ENCODE data around the gene TMEFF2. TPM values are rescaled to one million over a fixed set of nuclear protein-coding genes. Genes with fewer than 3 reads are reported as not detected.

The TMEFF2 gene, protein sequence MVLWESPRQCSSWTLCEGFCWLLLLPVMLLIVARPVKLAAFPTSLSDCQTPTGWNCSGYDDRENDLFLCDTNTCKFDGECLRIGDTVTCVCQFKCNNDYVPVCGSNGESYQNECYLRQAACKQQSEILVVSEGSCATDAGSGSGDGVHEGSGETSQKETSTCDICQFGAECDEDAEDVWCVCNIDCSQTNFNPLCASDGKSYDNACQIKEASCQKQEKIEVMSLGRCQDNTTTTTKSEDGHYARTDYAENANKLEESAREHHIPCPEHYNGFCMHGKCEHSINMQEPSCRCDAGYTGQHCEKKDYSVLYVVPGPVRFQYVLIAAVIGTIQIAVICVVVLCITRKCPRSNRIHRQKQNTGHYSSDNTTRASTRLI
- total RNA-seq (1 to 10 TPM in 3 of 9 donors, under 1 TPM in 4, not detected in 2; 0.16 to 2.7 (median 0.65) TPM), polyA plus RNA-seq (under 1 TPM; 0.40 to 0.93 (median 0.51) TPM)
- long read RNA-seq, donor 1, result 0 reads
- long read RNA-seq, donor 2, result 0 reads
- long read RNA-seq, donor 3, result 0 reads
- long read RNA-seq, donor 4, result 0 reads
- long read RNA-seq, donor 5, result 0 reads
- long read RNA-seq, donor 6, result 0 reads
- long read RNA-seq, donor 7, result 0 reads
- long read RNA-seq, donor 8, result 0 reads
- long read RNA-seq, donor 9, partial matches to known transcripts, result 0 of 1 reads
- long read RNA-seq, donor 9, other reads (novel, unspliced or antisense), result 0 of 1 reads
- long read RNA-seq, donor 10, result 0 reads

DNA sequence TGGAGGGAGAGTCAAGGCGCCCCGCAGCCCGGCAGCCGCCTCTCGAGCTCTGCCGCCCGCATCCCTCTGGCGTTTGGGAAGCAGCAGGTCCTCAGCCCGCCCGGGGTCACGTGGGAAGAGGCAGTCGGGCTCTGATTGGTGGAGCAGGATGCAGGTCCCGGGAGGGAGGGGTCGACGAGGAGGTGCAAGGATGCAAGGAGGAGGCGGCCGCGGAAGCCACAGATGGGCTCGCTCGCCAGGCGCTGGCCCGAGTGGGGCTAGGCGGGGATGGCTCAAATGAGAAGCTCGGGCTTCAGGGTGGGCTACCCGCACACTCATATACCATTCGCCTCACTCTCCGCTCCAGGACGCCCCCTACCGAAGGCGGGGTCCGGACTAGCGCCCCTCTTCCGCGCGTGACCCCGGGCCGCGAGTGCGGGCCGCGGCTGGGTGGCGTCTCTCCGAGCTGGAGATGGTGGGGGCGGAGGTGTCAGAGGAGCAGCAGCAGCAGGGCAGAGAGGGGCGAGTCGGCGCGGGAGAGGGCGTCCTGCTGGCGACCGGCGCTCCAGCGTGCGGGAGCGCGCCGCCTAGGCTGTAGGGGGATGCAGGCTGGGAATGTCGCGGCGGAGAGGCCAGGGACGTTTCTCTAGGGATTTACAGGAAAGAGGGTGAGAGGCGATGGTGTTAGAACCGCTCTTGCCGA, at the start of gene TMEFF2:
TMEFF2 (minus strand) TSS at position 68 of the 682 bp plus-strand sequence. CDS start 409 bp downstream, outside the sequence.
- Histone ChIP-seq H3K9me3 (replicated peaks in 1 of 3) (no peaks in the 10 kb centered on the region), H3K27ac (no peak within 1 kb of the TSS), H3K27me3 (peaks cover 52% of the 10 kb centered on the region), H3K4me1 (replicated peaks in 1 of 2) (peaks cover 22 to 24% of the 10 kb centered on the region in 2 donors), H3K4me3 (peak within 1 kb of the TSS in 2 of 4 donors; percentile 20 to 63), H3K36me3 (replicated peaks in 1 of 2) (no peaks in the 10 kb centered on the region)
- WGBS, 4 donors, result 0 to 3% (median 1%) methylated on average over 6 to 64 of the region's 64 CpGs
- peak; percentile 18 to 88 (median 34) for DNase-seq
- intact Hi-C loops (cut with DNase I), result no loop called here
- TF ChIP-seq, protein P1, sequence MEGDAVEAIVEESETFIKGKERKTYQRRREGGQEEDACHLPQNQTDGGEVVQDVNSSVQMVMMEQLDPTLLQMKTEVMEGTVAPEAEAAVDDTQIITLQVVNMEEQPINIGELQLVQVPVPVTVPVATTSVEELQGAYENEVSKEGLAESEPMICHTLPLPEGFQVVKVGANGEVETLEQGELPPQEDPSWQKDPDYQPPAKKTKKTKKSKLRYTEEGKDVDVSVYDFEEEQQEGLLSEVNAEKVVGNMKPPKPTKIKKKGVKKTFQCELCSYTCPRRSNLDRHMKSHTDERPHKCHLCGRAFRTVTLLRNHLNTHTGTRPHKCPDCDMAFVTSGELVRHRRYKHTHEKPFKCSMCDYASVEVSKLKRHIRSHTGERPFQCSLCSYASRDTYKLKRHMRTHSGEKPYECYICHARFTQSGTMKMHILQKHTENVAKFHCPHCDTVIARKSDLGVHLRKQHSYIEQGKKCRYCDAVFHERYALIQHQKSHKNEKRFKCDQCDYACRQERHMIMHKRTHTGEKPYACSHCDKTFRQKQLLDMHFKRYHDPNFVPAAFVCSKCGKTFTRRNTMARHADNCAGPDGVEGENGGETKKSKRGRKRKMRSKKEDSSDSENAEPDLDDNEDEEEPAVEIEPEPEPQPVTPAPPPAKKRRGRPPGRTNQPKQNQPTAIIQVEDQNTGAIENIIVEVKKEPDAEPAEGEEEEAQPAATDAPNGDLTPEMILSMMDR (IDR thresholded peaks at IDR 0.05), result no peak
- TF ChIP-seq POLR2A (IDR thresholded peaks at IDR 0.05), result peak in 1 of 2 donors; percentile 58

DNA sequence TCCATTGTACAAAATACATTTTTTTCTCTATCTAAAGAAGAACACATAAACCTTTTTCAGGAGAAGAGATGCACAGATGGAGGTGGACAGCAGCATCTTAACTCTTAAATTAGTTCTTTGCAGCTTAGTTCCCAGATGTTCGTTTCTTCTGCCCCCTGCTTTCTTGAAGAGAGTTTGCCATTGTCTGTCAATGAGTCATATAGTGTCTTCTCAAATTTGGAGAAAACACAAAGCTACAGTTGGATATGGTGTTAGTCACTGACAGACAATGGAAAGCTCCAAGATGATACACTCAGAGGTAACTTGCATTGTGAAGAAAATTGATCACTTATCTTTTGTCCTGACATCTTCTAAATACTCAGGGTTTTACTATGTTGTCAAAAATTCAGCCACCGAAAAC, 48.8 kb upstream of the TMEFF2 start:
- Histone ChIP-seq H3K4me1 (replicated peaks in 1 of 2) (no peaks in the 10 kb centered on the region), H3K27me3 (no peaks in the 10 kb centered on the region), H3K27ac (no peak overlapping the region), H3K36me3 (replicated peaks in 1 of 2) (no peaks in the 10 kb centered on the region), H3K4me3 (no peak overlapping the region), H3K9me3 (replicated peaks in 1 of 3) (no peaks in the 10 kb centered on the region)
- intact Hi-C loops (cut with DNase I), result no loop called here
- TF ChIP-seq, protein P1 (IDR thresholded peaks at IDR 0.05), result no peak
- TF ChIP-seq POLR2A (IDR thresholded peaks at IDR 0.05), result no peak
- 58 to 73% (median 72%) methylated on average over 2 of the region's 2 CpGs for WGBS, 4 donors
- no peak for DNase-seq

DNA sequence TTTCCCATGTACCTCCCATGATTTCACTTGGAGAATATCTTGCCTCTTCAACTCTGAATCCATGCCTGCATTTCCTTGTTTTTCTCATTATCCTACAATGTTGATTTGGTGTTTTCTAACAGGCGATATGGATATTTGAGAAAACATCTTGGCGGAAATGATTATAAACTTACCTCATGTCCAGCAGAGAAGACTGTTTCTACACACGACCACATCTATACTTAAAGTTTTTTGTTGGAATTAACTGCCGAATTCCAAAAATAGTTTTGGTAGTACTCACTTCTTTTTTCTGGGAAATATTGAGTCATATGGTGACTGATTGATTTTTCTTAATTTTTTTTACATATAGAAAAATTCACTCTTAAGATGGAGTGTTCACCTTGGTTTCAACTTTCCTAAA, 41.4 kb upstream of the TMEFF2 start:
- Histone ChIP-seq H3K9me3 (replicated peaks in 1 of 3) (no peaks in the 10 kb centered on the region), H3K27ac (no peak overlapping the region), H3K4me1 (replicated peaks in 1 of 2) (no peaks in the 10 kb centered on the region), H3K36me3 (replicated peaks in 1 of 2) (no peaks in the 10 kb centered on the region), H3K27me3 (no peaks in the 10 kb centered on the region), H3K4me3 (no peak overlapping the region)
- DNase-seq, result no peak
- intact Hi-C loops (cut with DNase I), result no loop called here
- WGBS, 4 donors, result 60 to 78% (median 66%) methylated on average over 4 of the region's 4 CpGs
- TF ChIP-seq, protein P1 (IDR thresholded peaks at IDR 0.05), result no peak
- TF ChIP-seq POLR2A (IDR thresholded peaks at IDR 0.05), result no peak

DNA sequence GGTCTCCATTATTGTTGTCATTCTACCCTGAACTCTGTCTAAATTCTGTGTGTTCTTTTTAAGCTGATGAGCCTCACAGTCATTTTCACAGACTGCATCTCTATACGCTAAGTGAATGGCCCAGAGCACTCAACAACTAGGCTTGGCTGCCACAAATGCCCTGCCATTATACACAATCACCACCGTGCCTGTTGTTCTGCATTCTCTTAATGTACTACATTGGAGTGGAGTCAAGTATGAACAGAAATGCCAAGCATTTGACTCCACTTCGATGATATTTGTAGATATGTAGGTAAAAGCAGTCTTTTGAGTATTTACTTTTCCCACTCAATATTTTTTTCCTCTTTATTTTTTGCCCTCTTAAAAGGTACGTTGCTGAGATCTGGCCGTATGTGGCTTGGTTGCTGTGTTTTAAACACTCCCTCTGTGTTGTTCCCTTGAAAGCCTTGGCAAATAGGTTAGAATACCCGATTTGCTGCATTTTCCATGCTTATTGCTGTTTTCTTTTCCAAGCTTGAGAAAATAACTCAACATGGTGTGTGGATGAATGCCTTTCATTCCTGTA, 36.2 kb upstream of the TMEFF2 start:
- H3K9me3 ChIP-seq (replicated peaks in 1 of 3), result no peaks in the 10 kb centered on the region
- no peak overlapping the region for H3K27ac ChIP-seq
- 67 to 77% (median 73%) methylated on average over 6 of the region's 6 CpGs for WGBS, 4 donors
- no peaks in the 10 kb centered on the region for H3K36me3 ChIP-seq (replicated peaks in 1 of 2)
- intact Hi-C loops (cut with DNase I), result no loop called here
- TF ChIP-seq, protein P1 (IDR thresholded peaks at IDR 0.05), result no peak
- TF ChIP-seq POLR2A (IDR thresholded peaks at IDR 0.05), result no peak
- H3K4me3 ChIP-seq, result no peak overlapping the region
- DNase-seq, result no peak
- H3K27me3 ChIP-seq, result no peaks in the 10 kb centered on the region
- no peaks in the 10 kb centered on the region for H3K4me1 ChIP-seq (replicated peaks in 1 of 2)
